HepG2 (cell line): ENCODE data around the gene BEND3. TPM values are rescaled to one million over a fixed set of nuclear protein-coding genes. Genes with fewer than 3 reads are reported as not detected.
A peak's percentile ranks its signal among the peaks of the same experiment; 100 is the strongest.

ENCODE experiments used
- ATAC-seq: fragments of 200-7000 bp; cut with Tn5 transposase; 3 replicates; pipeline ENCODE4 v1.9.1; 2020; ENCODE audit warnings: mild to moderate bottlenecking, moderate library complexity
- BruUV-seq: library from RNA; stranded (reverse); fragments of 400-500 nt; replicated peaks from 2 replicates; lab custom pipeline; 2021; lab: Mats Ljungman, UMichigan
- CTCF ChIA-PET: fragments of 300-600 bp; formaldehyde crosslinking; extraction: SDS; loops from one replicate; lab custom pipeline; 2021; ENCODE audit warnings: low total read pairs, inconsistent platforms, low intra/inter-chr PET ratio; lab: Yijun Ruan, JAX
- POLR2A ChIA-PET: fragments of 350-600 bp; sonication (Branson Sonifier 250); formaldehyde crosslinking; loops from one replicate; lab custom pipeline; 2020; ENCODE audit warnings: antibody characterized with exemption, inconsistent platforms; lab: Yijun Ruan, JAX
- DNase-seq: peaks from one replicate; pipeline ENCODE4 v3.0.0-alpha.2; 2015; ENCODE audit warnings: low spot score
- FAIRE-seq: peaks from 3 replicates; lab custom pipeline; 2011; peaks lifted over from hg19 to GRCh38; lab: Jason Lieb, UNC
- H2AFZ ChIP-seq: one replicate; pipeline ENCODE4 v1.6.1; 2011; ENCODE audit warnings: low read length, inconsistent platforms
- H3K27ac ChIP-seq: fragments of 300-600 bp; 3 replicates; pipeline ENCODE4 v1.8.0; 2011; ENCODE audit warnings: mixed run types, mild to moderate bottlenecking, mixed read lengths, low read length, inconsistent platforms; ENCODE audit not compliant: insufficient read depth; ENCODE audit errors: extremely low read length
- H3K27me3 ChIP-seq, 2 experiments: fragments of 200-600 bp in 1 of 2; 2 replicates in 1 of 2; 3 replicates in 1 of 2; pipeline versions ENCODE4 v1.6.0 to v1.8.0; 2011; ENCODE audit warnings: low read length in 2 of 2, mild to moderate bottlenecking in 2 of 2, moderate library complexity in 2 of 2, inconsistent platforms in 1 of 2; ENCODE audit not compliant: insufficient read depth in 2 of 2, control insufficient read depth in 1 of 2
- H3K36me3 ChIP-seq, 2 experiments: fragments of 200-600 bp in 1 of 2; replicated peaks in 1 of 2; 2 replicates in 1 of 2; 3 replicates in 1 of 2; pipeline versions ENCODE4 v1.5.1 to v1.8.0; 2011; ENCODE audit warnings: low read length in 2 of 2, inconsistent platforms in 1 of 2; ENCODE audit not compliant: insufficient read depth in 2 of 2, control insufficient read depth in 1 of 2
- H3K4me1 ChIP-seq: 2 replicates; pipeline ENCODE4 v1.5.1; 2012; ENCODE audit warnings: low read length, inconsistent platforms; ENCODE audit not compliant: insufficient read depth
- H3K4me2 ChIP-seq: 2 replicates; pipeline ENCODE4 v1.6.0; 2011; ENCODE audit warnings: low read depth, low read length, inconsistent platforms
- H3K4me3 ChIP-seq, 3 experiments: fragments of 200-600 bp in 1 of 3; sonication (generic), shearing (Covaris generic) in 1 of 3; replicated peaks in 1 of 3; 2 replicates each; pipeline ENCODE4 v1.5.1; 2011 to 2016; ENCODE audit warnings: low read length in 3 of 3, inconsistent platforms in 2 of 3, low read depth in 2 of 3, mild to moderate bottlenecking in 2 of 3, control low read depth in 1 of 3, mixed read lengths in 1 of 3; ENCODE audit not compliant: insufficient read depth in 1 of 3
- H3K79me2 ChIP-seq: one replicate; pipeline ENCODE4 v1.6.1; 2011; ENCODE audit warnings: low read length, inconsistent platforms; ENCODE audit not compliant: insufficient read depth
- H3K9ac ChIP-seq: 2 replicates; pipeline ENCODE4 v1.6.0; 2011; ENCODE audit warnings: mild to moderate bottlenecking, low read depth, low read length, inconsistent platforms; ENCODE audit not compliant: insufficient read depth
- H3K9me3 ChIP-seq: 2 replicates; pipeline ENCODE4 v1.5.1; 2012; ENCODE audit warnings: mild to moderate bottlenecking, low read length
- H4K20me1 ChIP-seq: 2 replicates; pipeline ENCODE4 v1.6.0; 2011; ENCODE audit warnings: inconsistent platforms, mild to moderate bottlenecking, low read length, moderate library complexity; ENCODE audit not compliant: insufficient read depth
- CEBPG ChIP-seq: IDR thresholded peaks from 2 replicates; pipeline ENCODE4 v1.6.1; 2016
- CTCF ChIP-seq: sonication (generic); formaldehyde crosslinking; IDR thresholded peaks from 2 replicates; pipeline ENCODE4 v1.5.0; 2020; ENCODE audit warnings: mild to moderate bottlenecking, missing genetic modification reagents, moderate library complexity
- PREB ChIP-seq: sonication (generic); formaldehyde crosslinking; IDR thresholded peaks from 2 replicates; pipeline ENCODE4 v1.4.0; 2020; ENCODE audit warnings: missing genetic modification reagents
- SMC3 ChIP-seq: IDR thresholded peaks from 2 replicates; pipeline ENCODE4 v1.6.1; 2011; ENCODE audit warnings: low read length, improper control_type of control experiment
- STAG1 ChIP-seq: sonication (generic); formaldehyde crosslinking; IDR thresholded peaks from 2 replicates; pipeline ENCODE4 v1.4.0; 2020; ENCODE audit warnings: missing genetic modification reagents
- ZNF574 ChIP-seq: sonication (generic); formaldehyde crosslinking; IDR thresholded peaks from 2 replicates; pipeline ENCODE4 v1.4.0; 2020; ENCODE audit warnings: missing genetic modification reagents
- WGBS: methylation state at CpG from one replicate; pipeline ENCODE4 v1.1.6; 2017; ENCODE audit warnings: low lambda C conversion rate; 5-methylcytosine and 5-hydroxymethylcytosine counted together
- in situ Hi-C: cut with HindIII; loops from 2 replicates; pipeline ENCODE4 v1.10.0; 2017; ENCODE audit warnings: low pct_unique_long_range_greater_than_20kb; ENCODE audit not compliant: extremely low pct_ligation_motif_present
- intact Hi-C: fragments of 100-400 bp; cut with micrococcal nuclease; formaldehyde crosslinking; loops from one replicate; pipeline ENCODE4 v1.10.0; 2022; ENCODE audit not compliant: unreplicated experiment
- polyA plus RNA-seq, 8 experiments: library from polyadenylated mRNA; depleted of rRNA in 3 of 8; stranded (reverse) in 7 of 8; unstranded in 1 of 8; fragments of >200 nt; fragmentation: Illumina TruSeq in 4 of 8; extraction: Trizol in 4 of 8; gene quantifications; 2 replicates each; pipeline versions ENCODE4 v1.2.1 to v1.2.3, GENCODE V29; 2011 to 2016; ENCODE audit warnings: low read depth in 4 of 8, missing spikeins in 1 of 8, mixed read lengths in 1 of 8; ENCODE audit not compliant: insufficient read depth in 1 of 8
- total RNA-seq, 5 experiments: library from RNA; depleted of rRNA; stranded (reverse); fragments of >200 nt; fragmentation: Illumina TruSeq; extraction: Trizol; gene quantifications; 2 replicates each; pipeline ENCODE4 v1.2.3, GENCODE V29; 2016; ENCODE audit warnings: low read depth in 1 of 5

BEND3 gene
- total and polyA plus RNA-seq, 2 of the 13 experiments (the other 11 are each of a cell fraction or from before 2014, with no cell fraction given) = 1.4 to 5.8 TPM

- DNase-seq (peak; percentile 44), ATAC-seq (peak; percentile 77), FAIRE-seq (peak; percentile 32)
- Histone ChIP-seq H3K36me3 (0 out of 5 replicates have a peak, but pooled peaks cover 0 to 9% of the 10 kb centered on the region in 2 experiments), H3K27ac (no peak overlapping the region), H3K9me3 (no peaks in the 10 kb centered on the region), H3K27me3 (no peaks in the 10 kb centered on the region), H3K79me2 (no peaks in the 10 kb centered on the region), H3K4me1 (no peaks in the 10 kb centered on the region), H4K20me1 (no peaks in the 10 kb centered on the region), H2AFZ (no peak overlapping the region), H3K4me3 (no peak overlapping the region), H3K4me2 (no peak overlapping the region), H3K9ac (no peak overlapping the region)
- CTCF ChIA-PET = no interaction called here
- BruUV-seq = no TSS peak
- WGBS = 87% methylated on average over 4 of the region's 4 CpGs
- intact Hi-C loops (no loop called here), in situ Hi-C loops (no loop called here)
- POLR2A ChIA-PET = no interaction called here
- TF ChIP-seq PREB (CRISPR knock-in tag) = no peak
- peak; percentile 41 for TF ChIP-seq STAG1
- peak; percentile 25; the same call in 1 of the 2 replicates for TF ChIP-seq CEBPG
- 0 out of 2 replicates have a peak, but pooled peaks have one; percentile 18 for TF ChIP-seq ZNF574
- TF ChIP-seq CTCF (CRISPR knock-in tag) = peak; percentile 51
- TF ChIP-seq SMC3 = peak; percentile 18; the same call in 1 of the 2 replicates
- TF ChIP-seq, all 625 proteins: peak for 5
Observed at GRCh38 chr6:107082045-107082444, 33.3 kb downstream of the BEND3 start.
